ENCODE data around the gene CDC42SE2. TPM values are rescaled to one million over a fixed set of nuclear protein-coding genes. Genes with fewer than 3 reads are reported as not detected.
A peak's percentile ranks its signal among the peaks of the same experiment; 100 is the strongest.

Gene CDC42SE2
- total and polyA plus RNA-seq, 2 of the 4 experiments (the other 2 are of a cell fraction): 12.5 to 19.4 TPM

DNA sequence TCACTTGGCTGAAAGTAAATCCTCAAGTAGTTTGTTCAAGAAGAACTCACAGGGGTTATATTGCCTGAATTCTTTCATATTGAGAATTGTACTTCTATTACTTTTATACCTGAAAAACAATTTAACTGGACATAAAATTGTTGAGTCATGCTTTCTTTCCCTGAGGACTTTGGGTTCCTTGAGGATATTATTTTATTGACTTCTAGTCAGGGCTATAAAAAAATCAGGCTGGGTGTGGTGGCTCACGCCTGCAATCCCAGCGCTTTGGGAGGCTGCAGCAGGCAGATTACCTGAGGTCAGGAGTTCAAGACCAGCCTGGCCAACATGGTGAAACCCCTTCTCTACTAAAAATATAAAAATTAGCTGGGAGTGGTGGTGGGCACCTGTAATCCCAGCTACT, 17.9 kb upstream of the CDC42SE2 start:
- intact Hi-C loops (cut with micrococcal nuclease) (no loop called here), in situ Hi-C loops (cut with MboI; ENCODE audit: low sequenced_read_pairs) (no loop called here), dilution Hi-C loops (cut with HindIII; ENCODE audit: low sequenced_read_pairs, unreplicated experiment) (no loop called here)
- no peak overlapping the region for H2AK5ac ChIP-seq (ENCODE audit: low read depth, low read length)
- no peak overlapping the region for H3K56ac ChIP-seq (ENCODE audit: extremely low read depth, insufficient read depth, low read length)
- no peak overlapping the region for H2BK20ac ChIP-seq (ENCODE audit: low read depth, low read length)
- H4K8ac ChIP-seq (ENCODE audit: low read depth in 2 of 2, low read length in 2 of 2): no peak overlapping the region
- DNase-seq: no peak
- H3K4me3 ChIP-seq (ENCODE audit: insufficient read depth, low read depth, low read length): no peak overlapping the region
- no peak overlapping the region for H3K4me2 ChIP-seq (ENCODE audit: low read depth, low read length)
- no peak overlapping the region for H3K14ac ChIP-seq (replicated peaks; ENCODE audit: low read depth, low read length)
- no CpG with 5 or more reads among the region's 2 CpGs for WGBS, 2 experiments (ENCODE audit: extremely low coverage in 2 of 2, insufficient read length in 1 of 2)
- no peak overlapping the region for H2AFZ ChIP-seq (replicated peaks; ENCODE audit: low read length, poor library complexity)
- no peak overlapping the region for H3K4ac ChIP-seq (ENCODE audit: low read depth, low read length)
- H3K9me1 ChIP-seq (ENCODE audit: insufficient read depth, low read length): no peaks in the 10 kb centered on the region
- ChIA-PET POLR2A (ENCODE audit: unreplicated experiment) (no interaction called here), CTCF (no interaction called here)
- no peak for ATAC-seq (ENCODE audit: low read depth)
- H3K36me3 ChIP-seq (ENCODE audit: control insufficient read depth, insufficient read depth, low read length): no peaks in the 10 kb centered on the region
- no peak overlapping the region for H2BK15ac ChIP-seq (ENCODE audit: low read depth, low read length)
- TF ChIP-seq NFE2L2 (IDR thresholded peaks at IDR 0.05; ENCODE audit: low read depth, low read length) (peak; percentile 78), SMC3 (IDR thresholded peaks at IDR 0.05; ENCODE audit: low read depth, low read length) (no peak), ELK1 (IDR thresholded peaks at IDR 0.05; ENCODE audit: borderline replicate concordance, low read depth, low read length) (no peak), MXI1 (IDR thresholded peaks at IDR 0.05; ENCODE audit: borderline replicate concordance, low read depth, low read length) (no peak), BHLHE40 (IDR thresholded peaks at IDR 0.05; ENCODE audit: low read depth, low read length) (no peak), RCOR1 (IDR thresholded peaks at IDR 0.05; ENCODE audit: insufficient replicate concordance, low read length) (no peak), USF2 (IDR thresholded peaks at IDR 0.05; ENCODE audit: low read depth, low read length) (no peak)
- no peak overlapping the region for H4K5ac ChIP-seq (ENCODE audit: low read depth, low read length)
- H4K91ac ChIP-seq (ENCODE audit: insufficient read depth, low read depth, low read length): no peak overlapping the region
- peaks cover 2% of the 10 kb centered on the region; the same call in 1 of the 2 replicates for H3K9me3 ChIP-seq (ENCODE audit: control insufficient read depth, insufficient read depth, low read length)
- no peak overlapping the region for H3K9ac ChIP-seq (ENCODE audit: low read depth, low read length)
- H3K27ac ChIP-seq (ENCODE audit: insufficient read depth, low read length): no peak overlapping the region
- H3K4me1 ChIP-seq (ENCODE audit: control insufficient read depth, insufficient read depth, low read length): no peaks in the 10 kb centered on the region
- H3K79me1 ChIP-seq (ENCODE audit: low read depth in 1 of 2, low read length in 2 of 2): no peaks in the 10 kb centered on the region
- H2BK5ac ChIP-seq (ENCODE audit: low read depth, low read length, poor library complexity, severe bottlenecking): no peak overlapping the region
- no peak overlapping the region for H3K23ac ChIP-seq (ENCODE audit: low read depth, low read length)
- H2BK120ac ChIP-seq (ENCODE audit: low read depth, low read length): no peak overlapping the region
- BruUV-seq (replicated peaks): no TSS peak
- no peaks in the 10 kb centered on the region; the same call in 1 of the 2 replicates for H4K20me1 ChIP-seq (ENCODE audit: insufficient read depth, low read length)
- no peak overlapping the region for H3K18ac ChIP-seq (ENCODE audit: low read depth, low read length)
- H2AK9ac ChIP-seq (replicated peaks; ENCODE audit: low read depth, low read length, poor library complexity): no peak overlapping the region
- no peaks in the 10 kb centered on the region for H3K27me3 ChIP-seq (ENCODE audit: control insufficient read depth, insufficient read depth, low read length)
